Measurements from ENCODE around the gene SMOC2.

GRCh38 chr6:168462289-168462853 is 21.4 kb downstream of the SMOC2 start:
- no peak for TF ChIP-seq GATA2 (IDR thresholded peaks at IDR 0.05; ENCODE audit: low read depth, low read length)
- no peak for TF ChIP-seq GATA3 (IDR thresholded peaks at IDR 0.05; ENCODE audit: low read depth, low read length)

All from SH-SY5Y (cell line).